Retina (tissue), 1 donor: ENCODE measurements around the gene MACROD2.

Experiments used
- DNase-seq: peaks from one replicate; pipeline ENCODE4 v3.0.0-alpha.2; 2016

MACROD2 gene

DNA sequence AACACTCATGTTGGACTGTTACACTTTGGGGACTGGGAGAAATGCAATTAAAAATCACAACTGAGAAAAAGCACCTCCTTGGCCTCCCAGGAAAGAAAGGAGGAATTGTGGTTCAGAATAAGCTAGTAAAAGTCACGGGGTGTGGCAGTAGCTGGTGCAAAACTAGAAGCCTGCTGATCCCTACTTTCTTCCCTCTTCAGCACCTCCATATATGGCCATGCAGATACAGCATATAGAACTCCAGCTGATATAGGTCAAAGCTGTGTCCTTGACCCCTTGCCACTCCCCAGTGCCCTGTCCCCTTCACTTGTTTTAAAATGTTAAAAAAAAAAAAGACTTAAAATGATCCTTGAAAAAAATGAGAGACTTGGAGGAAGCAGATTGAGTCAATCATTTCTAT, 347.6 kb downstream of the MACROD2 start:
- DNase-seq: no peak

DNA sequence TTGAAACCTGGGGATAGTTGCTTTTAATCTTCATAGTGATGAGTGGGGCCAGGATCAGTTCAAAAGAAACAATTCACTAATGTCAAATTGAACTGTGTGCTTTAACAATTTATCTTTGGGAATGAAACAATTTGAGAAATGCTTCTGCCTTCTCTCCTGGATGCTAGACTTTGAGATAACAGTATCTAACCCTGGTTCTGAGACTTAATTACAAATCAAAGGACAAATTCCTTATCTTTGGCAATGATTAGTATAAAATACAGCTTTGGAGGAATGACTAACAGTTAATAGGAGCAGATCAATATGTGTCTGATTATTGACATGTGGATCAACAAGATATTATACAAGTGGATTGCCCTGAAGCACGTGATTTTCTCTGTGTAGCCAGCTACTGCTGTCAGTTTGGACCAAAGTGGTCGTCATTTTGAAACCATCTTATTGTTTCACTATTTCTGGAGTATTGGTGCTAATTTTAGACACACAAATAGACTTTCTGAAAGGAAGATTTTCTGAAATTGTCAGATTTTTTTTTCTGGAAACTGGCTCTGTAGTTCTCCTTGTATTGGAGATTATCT, 348.3 kb downstream of the MACROD2 start:
- no peak for DNase-seq

DNA sequence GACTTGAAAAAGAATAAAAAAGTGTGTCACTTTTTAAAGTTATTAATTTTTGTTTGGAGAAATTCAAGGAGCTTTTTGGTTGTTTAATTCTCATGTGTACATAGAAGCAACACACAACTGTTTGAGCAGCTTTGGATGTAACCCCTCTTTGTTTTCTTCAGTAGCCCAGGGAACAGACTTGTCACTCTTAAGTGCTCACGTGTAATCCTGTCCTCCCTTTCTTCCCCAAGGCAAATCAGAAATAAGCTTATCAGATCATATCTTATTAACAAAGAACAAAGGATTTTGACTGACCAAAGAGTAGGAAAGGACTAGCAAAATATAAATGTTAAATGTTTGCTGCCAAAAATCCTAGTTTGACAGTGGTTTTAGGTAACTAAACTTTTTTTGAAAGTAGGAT, 349.4 kb downstream of the MACROD2 start:
- DNase-seq: no peak

DNA sequence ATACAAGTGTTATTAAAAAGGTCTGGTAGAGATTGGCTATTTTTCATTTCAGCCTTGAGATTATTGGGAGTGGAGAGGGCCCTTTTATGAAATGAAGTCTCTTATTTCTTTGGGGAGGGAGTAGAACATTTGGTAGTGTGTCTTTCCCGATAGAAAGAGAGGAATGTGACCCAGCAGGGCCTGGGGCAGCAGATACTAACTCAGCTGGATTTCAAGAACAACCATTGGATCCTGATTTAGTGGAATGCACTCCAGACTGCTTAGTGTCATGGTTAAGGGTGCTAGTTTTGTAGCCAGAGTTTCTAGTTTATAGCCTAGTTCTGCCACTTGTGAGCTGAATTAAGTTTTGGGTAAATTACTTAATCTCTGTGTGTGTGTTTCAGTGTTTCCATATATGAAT, 360.5 kb downstream of the MACROD2 start:
- no peak for DNase-seq

DNA sequence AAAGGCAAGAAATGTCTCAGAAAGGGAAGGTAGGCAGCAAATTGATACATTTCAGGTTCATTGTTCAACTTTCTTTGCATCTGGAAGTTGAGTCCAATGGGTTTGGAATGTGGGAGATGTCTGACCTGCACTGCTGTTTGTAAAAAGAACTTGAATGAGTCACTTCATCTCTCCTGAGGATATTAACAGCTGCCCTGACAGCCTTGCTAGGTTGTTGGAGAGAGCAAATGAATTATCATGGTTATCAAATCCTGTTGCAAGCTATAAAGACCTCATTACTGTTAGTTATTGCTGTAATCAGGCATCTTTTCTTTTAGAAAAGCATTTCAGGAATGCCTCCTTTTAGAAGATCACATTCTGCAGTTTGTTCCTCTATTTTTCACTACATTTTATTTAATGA, 365.1 kb downstream of the MACROD2 start:
- DNase-seq: no peak

DNA sequence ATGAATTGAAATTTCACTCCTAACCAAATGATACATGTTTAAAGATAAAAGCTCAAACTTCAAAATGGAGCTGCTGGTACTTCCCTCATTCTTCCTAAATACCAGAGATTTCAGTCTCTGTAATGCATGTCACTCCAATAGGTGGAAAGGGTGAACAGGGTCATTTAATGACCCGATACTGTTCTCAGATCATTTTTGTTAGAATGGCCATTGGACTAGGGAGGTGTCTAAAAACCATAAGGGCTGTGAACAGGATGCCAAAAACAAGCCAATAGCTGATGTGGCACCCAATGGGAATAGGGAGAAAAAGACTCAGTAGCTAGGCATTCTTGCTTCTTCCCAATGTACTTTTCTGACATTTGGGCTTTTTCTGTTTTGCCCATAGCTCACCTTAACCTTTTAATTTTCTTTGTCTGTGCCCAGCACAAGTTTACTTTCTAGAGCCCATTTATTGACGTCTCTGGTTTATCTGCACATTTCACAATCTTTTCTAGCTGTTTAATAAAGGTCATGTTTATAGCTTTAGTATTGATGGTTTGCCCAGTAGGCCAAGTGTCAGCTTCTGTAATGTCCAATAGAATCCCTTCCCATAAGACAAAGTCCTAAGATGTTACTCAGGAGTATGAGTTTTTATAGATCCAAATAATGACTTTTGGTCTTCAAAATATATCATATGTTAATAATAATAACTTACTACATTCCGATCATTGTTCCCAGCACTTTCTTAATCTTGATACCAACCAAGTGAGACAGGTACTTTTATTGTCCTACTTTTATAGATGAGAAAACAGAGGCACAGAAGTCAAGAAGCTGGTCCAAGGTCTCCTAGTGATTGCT, 366.4 kb downstream of the MACROD2 start:
- DNase-seq: no peak

DNA sequence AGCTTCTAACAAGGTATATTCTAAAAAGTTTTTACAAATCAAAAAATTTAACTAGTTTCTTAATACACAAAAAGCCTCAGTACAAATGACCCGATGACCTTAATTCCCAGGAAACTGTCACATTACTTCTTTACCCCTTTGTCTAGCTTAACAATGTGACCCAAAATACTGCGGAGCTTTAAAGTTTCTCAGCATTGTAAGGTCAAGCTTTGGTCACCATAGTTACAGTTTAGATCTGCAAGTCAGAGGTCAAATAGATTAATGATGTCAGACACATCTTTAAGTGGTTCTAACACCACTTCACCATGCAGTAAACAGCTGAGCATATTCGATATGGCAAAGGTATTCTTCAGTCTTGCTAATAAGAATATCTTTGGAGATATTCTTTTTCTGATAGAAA, 378.9 kb downstream of the MACROD2 start:
- DNase-seq: no peak

DNA sequence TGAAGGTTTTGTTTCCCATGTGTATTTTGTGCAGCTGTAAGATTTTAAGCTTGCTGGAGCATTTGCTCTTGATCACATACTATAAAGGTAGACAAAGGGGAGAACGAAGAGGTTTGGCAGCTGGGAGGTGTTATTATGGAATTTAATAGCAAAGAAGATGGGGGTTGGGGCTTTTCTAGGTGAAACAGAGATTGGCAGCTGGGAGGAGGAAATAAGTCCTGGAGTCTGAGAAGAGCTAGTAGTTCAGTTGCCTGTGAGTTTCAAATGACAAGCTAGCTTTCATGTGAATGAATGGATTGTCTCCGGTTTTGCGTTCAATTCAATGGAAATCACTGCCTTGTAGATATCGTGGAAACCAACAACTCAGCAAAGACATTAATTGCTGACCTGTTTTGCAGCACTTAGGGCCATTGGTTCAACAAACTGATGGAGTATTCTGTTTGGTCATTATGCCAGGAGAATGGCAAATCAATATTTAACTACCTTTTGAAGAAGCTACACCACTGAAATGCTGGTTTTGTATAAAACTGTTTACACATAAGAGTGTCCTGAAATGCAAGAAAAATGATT, 380.2 kb downstream of the MACROD2 start:
- DNase-seq: peak; percentile 32

DNA sequence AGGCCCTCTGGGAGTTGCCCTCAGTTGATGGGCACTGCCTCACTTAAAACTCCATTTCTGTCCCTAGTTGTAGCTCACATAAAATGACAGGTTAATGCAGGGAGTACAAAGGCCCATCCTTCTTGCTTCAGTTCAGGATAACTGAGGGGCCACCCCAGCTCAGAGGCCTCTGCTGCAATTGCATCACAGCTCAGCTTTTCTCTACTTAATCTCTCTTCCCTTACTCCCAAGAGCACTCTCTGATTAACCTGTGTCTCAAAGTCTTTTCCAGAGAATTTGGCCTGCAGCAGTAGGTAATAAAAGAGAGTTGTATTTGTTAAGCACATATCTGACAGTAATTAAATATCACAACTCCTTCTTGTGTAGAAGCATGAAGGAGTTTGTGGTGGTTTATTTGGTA, 383.0 kb downstream of the MACROD2 start:
- no peak for DNase-seq

DNA sequence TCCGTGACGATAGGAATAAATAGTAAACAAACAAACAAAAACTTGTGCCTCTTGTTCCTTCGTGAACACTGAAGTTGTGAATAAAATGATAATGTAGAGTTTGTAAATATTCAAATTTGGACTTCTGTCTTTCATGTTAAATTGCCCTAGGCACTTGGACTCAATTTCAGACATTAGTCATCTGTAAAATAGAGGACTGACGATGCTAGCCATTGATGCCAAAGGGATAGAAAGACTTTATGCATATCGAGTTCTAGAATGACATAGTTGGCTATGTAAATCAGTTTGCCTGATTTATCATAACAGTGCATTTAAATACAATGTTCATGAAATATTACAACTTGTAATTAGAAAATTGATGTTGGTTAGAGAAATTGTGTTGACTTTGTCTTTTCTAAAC, 388.0 kb downstream of the MACROD2 start:
- no peak for DNase-seq

DNA sequence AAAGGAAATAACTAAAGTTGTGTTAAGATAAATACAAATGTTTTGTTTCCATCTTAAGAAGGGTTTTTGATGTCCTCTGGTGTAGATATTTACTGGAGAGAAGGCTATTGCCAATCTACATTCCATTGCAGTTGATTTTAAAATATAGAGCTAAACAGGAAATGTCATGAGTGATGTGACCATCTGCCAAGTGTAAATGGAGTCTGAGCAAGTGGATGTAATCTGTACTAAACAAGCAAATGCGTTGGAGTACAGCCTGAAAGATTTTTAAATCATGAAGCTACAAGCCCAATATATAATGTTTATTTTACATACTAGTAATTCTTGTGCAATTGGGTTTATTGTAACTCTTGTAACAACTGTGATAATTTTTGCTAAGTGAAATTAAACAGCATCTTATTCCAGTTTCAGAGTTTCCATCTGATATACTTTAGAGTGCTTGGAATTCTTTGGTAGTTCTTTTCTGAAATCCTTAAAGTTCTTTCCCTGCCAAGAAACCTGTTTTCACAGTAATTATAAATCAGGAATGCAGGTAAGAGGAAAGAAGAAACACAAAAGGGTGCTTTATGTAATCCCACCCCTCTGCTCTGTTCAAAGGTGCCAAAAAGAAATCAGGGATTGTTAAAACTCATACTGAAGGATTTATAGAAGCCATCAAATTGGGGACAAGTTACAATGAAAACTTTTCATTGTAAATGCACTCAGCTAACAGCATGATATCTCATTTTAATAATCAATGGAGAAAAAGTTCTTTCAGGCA, 389.3 kb downstream of the MACROD2 start:
- no peak for DNase-seq

DNA sequence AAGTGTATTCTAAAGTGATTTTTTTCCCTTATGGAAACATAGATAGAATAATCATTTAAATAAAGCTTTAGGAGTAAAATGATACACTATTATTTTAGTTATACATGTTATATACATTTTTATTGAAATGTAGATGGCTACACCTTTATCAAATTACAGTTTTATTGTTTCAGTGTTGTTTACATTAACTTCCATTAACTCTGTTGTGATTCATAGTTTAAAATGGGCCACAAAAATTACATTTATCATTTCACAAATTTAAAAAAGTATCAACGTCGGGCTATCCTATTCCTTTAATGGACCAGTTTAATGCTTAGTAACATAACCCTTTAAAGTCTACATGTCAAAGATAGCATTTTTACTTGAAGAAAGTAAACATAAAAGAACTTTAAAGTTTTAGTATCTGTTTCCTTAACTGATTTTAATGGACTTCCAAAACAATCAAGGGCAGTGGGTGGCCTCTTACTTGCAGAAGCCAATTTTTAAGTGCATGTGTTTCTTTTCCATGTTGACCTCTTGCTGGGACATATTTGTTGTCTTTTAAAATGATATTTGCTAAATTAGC, 389.9 kb downstream of the MACROD2 start:
- no peak for DNase-seq

DNA sequence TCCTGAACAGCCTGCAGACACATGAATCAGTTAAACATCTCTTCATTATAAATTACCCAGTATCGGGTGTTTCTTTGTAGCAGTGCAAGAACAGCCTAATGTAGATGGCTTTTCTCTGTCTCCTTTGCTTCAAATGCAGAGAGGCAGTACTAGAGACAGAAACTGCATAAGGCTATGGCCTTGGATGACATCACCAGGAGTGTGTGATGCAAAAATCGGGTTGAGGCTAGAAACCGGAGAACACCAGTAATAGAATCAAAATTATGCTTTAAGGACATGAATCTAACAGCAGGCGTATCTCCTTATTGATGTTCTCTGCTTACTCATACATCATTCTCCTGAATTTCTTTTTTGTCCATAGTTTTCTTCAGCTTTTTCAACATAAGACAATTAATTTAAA, 391.4 kb downstream of the MACROD2 start:
- no peak for DNase-seq

DNA sequence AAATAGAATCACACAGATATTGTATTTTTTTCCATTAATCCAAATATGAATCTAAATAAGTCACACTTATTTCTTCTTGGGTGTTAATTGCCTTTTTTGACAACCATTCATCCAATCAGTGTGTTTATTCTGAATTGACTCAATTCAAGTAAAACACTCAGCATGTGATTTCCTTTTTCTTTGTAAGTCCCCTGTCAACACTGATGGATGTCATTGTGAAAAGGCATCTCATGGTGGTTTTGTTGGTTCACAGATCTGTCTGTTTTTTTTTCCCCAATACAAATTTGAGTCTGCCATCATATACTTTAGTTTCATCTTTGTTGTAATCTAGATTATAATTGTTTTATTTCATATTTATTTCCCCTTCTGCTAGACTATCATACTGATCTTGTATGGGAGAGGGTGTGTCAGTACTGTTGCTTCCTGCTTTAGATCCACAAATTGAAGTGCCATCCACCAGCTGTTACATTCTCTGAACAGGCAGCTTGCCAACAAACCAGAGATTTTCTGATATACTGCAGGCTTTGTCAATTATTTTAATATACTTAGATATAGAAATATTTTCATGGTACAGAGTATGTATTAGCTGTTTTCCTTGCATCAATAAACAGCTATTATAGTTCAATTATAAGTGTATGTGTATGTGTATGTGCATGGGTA, 406.3 kb downstream of the MACROD2 start:
- DNase-seq: peak; percentile 26

DNA sequence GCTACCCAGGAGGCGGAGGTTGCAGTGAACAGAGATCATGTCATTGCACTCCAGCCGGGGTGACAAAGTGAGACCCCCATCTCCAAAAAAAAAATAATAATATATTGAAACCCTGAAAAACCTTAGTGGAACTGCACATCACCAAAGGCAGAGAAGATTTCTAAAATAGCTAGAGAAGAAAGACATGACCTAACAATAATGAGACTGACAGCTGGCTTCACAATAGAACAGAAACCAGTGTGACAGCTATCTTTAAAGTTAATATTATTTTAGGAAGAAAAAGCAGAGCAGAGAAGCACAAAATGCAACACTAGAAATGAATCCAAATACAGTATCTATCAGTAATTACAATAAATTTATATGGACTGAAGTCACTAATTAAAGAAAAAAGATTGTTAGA, 409.2 kb downstream of the MACROD2 start:
- DNase-seq: no peak

DNA sequence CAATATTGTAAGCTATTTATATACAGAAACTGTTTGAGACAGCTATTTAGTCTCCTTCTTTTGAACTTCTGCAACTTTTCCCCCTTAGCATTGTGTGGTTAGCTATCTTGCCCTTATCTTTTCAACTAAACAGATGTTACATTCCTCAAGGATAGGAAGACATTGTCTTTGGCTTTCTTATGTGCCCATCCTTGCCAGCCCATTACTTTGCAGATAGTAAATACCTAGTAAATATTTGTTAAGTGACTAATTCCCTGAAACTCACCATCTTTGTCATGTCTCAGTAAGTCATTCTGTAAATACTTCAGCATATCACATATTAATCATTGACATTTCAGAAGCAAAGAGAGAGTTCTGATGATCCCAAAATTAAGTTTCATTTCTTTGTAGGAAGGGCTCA, 411.2 kb downstream of the MACROD2 start:
- no peak for DNase-seq

DNA sequence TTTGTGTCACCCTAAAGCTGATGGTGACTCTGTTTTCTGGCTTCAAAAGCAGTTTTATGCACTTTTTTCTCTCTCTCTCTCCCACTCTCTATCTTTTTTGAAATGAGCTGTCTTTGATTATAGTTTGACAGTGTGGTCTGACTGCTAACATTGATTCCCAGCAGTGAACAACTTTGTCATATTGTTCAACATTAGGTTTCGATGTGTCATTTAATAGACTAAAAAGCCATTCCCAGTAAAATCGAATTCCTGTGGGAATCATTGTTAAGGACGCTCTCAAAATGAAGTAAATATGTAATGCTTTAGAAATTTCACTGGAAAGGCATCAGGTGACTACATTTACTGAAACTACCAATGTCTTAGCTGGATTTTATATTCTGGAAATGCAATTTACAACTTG, 412.0 kb downstream of the MACROD2 start:
- no peak for DNase-seq

DNA sequence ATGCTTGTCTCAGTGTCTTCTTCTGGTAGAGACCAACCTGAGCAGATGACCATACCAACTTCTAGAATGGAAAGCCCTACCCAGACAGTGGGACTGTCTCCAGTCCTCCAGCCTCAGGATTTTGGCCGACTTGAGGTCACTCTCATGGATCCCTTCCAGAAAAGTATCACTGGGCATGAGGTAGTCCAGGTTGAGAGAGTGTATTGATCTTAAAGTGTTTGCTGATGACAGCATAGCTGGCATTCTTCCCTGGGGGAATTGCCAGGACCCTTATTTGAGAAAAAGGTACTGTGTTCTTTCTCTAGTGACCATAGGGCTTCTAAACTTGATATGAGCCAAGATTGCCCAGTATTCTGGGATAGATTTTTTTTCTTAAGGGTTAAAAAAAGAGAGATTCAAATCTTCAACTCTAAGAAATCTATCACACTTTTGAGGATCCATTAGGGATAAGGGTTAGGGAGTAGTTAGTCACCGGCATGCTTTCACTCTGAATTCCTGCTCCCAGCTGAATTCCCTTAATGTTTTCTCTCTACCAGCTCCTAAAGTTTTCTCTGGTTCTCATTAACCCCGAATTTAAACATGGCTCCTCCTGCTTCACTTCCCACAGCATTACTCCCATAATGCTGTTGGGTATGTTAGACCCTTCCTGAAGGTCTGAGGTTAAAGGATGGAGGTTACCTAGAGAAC, 415.7 kb downstream of the MACROD2 start:
- DNase-seq: no peak

DNA sequence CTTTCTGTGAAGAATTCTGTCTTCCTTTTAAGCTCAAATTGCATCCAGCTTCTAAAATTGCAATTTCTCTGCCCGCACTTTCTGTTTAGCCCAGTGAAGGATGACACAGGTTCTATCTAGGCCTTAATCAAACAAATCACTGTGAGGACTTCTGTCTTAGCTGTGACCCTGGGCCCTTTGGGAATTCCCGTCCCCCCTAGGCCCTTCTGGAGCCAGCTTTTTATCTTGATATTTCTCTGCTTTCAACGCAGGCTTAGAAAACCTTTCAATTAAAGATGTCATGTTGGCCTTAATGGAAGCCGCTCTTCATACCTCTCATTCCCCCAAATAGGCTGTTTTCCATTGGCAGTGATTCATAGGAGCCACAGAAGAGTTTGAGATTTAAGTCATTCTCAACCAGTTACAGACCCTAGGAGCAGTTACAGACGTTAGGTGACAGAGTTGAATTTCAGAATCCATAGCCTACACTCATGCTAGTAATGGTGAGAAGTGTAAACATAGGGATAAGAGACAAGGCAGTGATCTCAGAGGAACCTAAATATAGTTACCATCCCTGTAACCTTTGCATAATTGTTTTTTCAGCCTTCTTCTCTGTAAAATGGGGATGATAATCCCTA, 416.9 kb downstream of the MACROD2 start:
- DNase-seq: no peak

DNA sequence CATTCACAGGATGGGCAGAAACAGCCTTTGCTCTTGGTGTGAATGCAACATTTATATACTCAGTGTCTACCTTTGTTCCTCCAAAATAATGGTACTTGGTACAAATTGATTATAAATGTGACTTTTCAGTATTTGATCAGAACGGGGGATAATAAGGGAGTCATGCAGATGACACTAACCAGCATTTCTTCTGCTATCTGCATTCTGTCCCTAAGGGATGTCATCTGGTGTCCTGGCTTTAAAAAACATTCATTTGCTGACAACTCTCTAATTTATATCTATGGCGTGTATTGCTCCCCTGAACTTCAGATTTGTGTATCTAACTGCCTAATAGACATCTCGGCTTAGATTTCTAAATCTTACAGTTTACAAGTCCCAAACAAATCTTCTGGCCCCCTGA, 418.5 kb downstream of the MACROD2 start:
- DNase-seq: no peak

DNA sequence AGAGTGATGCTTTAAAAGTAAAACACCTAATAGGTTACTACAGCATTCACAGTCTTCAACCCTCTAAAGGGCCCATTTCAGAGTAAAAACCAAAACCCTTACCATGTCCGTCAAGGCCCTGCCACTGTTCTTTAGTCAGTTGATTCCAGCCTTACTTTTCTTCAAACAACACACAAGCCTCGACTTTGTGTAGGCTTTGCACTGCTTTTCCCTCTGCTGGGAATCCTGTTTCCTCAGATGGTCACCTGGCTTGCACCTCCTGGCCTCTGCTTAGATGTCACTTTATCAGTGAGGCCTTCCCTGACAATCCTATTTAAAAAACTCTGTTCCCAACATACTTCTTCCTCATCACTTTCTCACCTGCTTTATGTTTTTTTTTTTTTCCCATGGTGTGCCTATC, 419.2 kb downstream of the MACROD2 start:
- no peak for DNase-seq

DNA sequence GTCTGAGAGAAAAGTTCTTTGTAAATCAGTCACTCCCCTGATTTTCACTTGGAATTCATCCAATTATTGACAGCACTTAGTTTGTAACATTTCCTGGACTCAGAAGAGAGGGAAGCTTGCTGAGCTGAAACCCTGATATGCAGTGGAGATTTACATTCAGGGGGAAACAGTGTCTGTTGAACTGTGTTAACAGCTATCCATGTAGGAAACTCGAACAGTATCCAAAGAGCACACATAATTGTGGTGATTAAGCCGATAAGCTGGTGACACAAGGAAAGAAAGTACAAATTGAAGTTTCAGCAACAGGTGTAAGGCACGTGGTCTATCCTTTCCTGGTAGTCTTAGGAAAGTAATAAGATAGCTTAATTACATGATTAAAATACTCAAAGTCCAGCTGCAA, 420.2 kb downstream of the MACROD2 start:
- no peak for DNase-seq
